Retina (tissue), 1 donor: Measurements from ENCODE around the gene PIEZO1.
"Not testable (repeated sequence)": the region's sequence is repeated elsewhere in the genome, so short reads cannot be mapped to it uniquely, and the experiment has no call there.

Source experiments
- DNase-seq: peaks from one replicate; pipeline ENCODE4 v3.0.0-alpha.2; 2016

PIEZO1 gene, protein sequence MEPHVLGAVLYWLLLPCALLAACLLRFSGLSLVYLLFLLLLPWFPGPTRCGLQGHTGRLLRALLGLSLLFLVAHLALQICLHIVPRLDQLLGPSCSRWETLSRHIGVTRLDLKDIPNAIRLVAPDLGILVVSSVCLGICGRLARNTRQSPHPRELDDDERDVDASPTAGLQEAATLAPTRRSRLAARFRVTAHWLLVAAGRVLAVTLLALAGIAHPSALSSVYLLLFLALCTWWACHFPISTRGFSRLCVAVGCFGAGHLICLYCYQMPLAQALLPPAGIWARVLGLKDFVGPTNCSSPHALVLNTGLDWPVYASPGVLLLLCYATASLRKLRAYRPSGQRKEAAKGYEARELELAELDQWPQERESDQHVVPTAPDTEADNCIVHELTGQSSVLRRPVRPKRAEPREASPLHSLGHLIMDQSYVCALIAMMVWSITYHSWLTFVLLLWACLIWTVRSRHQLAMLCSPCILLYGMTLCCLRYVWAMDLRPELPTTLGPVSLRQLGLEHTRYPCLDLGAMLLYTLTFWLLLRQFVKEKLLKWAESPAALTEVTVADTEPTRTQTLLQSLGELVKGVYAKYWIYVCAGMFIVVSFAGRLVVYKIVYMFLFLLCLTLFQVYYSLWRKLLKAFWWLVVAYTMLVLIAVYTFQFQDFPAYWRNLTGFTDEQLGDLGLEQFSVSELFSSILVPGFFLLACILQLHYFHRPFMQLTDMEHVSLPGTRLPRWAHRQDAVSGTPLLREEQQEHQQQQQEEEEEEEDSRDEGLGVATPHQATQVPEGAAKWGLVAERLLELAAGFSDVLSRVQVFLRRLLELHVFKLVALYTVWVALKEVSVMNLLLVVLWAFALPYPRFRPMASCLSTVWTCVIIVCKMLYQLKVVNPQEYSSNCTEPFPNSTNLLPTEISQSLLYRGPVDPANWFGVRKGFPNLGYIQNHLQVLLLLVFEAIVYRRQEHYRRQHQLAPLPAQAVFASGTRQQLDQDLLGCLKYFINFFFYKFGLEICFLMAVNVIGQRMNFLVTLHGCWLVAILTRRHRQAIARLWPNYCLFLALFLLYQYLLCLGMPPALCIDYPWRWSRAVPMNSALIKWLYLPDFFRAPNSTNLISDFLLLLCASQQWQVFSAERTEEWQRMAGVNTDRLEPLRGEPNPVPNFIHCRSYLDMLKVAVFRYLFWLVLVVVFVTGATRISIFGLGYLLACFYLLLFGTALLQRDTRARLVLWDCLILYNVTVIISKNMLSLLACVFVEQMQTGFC (N-terminal part only)

DNA sequence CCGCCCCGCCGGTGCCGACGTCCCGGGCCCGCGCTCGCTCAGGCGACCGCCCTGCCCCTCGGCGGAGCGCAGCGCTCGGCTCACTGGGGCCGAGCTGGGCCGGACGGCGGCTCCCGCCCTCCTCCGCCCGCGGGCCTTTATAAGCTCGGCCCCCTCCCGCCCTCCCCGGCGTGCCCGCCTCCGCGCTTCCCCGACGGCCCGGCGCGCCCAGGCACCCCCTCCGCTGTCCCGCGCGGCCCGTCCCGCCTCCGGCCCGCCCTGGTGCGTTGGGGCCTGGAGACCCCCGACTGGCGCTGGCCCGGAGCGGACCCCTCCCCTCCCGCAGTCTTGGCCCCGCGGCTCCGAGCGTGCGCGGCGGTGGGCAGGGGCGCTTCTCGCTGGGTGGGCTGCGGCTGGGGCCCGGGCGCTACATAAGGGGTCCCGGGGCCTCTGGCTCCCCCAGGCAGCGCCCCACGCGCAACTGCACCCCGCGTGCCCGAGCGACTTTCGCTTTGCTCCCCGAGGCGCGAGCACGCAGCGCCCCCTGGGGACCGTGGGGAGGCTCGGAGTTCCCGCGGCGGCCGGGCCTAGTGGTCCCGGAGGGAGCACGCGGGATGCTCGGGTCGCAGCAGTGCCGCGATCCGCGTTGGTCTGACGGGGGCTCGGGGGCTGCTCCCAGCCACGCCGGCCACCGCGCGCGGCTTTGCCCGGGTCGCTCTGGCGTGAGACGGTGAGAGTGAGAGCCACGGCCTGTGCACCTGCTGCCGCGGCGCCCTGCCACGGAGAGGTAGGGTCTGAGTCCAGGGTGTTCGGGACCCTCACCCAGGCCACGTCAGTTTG is at the start of gene PIEZO1:
PIEZO1 (minus strand) TSS at position 115 of the 819 bp plus-strand sequence. CDS start 256 bp downstream, outside the sequence.
- DNase-seq, result peak; percentile 77

DNA sequence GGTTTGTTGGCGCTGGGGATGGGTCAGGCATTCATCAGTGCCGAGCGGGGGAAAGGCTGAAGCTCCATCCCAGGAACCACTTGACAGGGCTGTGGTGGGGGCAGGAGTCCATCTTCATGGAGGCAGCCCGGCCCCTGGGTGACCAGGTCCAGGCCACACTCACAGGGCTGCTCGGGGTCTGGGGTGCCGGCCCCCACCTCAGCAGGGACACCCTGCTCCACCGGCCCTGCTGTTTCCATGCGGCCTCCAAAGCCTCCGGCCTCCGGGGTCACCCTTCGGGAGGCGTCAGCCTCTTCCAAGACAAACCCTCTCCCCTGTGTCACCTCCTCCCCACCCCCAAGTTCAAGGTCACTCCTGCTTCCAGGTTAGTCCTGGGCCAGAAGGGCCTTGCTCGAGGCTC is 49.6 kb upstream of the PIEZO1 start:
- DNase-seq, result no peak

GRCh38 chr16:88833086-88833485 is 48.1 kb upstream of the PIEZO1 start:
- no peak for DNase-seq

DNA sequence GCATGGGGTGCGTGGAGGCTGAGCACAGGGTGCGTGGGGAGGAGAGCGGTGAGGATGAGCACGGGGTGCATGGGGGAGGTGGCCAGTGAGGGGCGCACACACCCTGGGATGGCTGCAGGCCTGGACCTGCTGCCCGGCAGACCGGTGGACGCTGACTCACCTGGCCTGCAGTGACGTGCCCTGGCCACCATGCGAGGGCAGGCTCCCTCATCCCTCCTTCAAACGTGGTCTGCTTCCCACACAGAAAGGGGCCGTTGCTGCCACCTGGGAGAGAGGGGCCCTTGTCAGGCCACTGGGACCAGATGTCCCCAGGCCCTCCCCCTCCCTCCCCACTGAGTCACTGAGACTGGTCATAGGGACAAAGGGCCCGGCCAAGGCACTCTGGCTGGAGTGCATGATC is 46.8 kb upstream of the PIEZO1 start:
- no peak for DNase-seq

- no peak for DNase-seq
Measured at GRCh38 chr16:88830783-88831182, 45.8 kb upstream of the PIEZO1 start.

DNA sequence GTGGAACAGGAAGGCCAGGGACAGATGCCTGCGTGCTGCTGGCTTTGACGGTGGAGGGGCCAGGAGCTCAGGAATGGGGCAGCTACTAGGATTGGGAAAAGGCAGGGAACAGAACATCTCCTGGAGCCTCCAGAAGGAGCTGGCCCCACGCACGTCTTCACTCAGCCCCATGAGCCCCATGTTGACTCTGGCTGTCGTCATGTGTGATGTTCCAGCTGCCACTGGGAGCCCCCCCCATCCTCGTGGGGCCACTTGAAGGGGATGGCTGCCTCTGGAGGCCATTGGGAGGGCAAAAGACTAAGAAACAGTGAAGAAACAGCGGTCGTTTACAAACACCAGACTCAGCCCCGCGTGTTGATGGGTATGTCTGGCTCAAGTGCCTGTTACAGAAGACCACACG is 45.2 kb upstream of the PIEZO1 start:
- DNase-seq, result no peak

- DNase-seq, result no peak
Measured at GRCh38 chr16:88828711-88829110, 43.7 kb upstream of the PIEZO1 start.

DNA sequence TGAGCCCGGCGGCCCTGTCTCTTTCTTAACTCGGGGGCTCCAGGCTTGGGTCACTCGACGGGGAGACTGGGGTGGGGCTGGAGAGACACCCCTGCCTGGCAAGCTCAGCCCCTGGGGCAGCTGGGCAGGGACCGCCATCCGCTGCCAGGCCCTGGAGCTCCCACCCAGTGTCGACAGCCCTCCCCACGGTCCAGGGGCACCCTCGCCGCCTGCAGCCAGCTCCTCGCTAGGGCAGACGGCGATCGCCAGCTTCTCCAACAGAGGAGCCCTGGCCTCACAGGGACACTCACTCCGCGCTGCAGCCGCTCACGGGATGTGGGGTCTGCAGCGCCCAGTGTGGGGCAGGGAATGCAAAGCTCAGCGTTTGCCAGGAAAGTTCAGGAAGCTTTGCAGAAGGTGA is 42.7 kb upstream of the PIEZO1 start:
- no peak for DNase-seq

DNA sequence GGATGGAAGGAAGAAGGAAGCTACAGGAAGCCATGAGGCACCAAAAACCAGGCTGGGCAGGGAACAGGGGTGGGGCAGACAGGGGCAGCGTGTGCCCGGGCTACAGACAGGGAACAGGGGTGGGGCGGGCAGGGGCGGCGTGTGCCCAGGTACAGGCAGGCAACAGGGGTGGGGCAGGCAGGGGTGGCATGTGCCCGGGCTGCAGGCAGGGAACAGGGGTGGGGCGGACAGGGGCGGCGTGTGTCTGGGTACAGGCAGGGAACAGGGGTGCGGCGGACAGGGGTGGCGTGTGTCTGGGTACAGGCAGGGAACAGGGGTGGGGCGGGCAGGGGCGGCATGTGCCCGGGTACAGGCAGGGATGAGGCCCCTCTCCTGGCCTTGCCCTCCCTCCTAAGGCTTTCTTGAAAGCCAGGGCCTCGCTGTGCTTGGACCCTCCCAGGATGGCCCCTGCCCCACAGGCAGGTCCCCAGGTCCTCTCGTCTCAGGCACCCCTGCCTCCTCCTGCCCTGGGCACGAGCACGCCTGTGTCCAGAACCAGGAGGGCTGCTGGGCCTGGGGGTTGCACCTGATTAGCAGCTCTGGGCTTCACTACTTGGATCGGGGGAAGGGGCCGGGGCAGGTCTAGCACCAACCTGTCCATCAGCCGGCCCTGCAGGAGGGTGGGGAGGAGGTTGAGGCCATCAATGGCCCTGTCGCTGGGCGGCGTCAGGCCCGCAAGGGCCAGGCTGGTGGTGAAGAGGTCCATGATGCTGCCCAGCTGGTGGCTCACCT is 41.2 kb upstream of the PIEZO1 start:
- no peak for DNase-seq

DNA sequence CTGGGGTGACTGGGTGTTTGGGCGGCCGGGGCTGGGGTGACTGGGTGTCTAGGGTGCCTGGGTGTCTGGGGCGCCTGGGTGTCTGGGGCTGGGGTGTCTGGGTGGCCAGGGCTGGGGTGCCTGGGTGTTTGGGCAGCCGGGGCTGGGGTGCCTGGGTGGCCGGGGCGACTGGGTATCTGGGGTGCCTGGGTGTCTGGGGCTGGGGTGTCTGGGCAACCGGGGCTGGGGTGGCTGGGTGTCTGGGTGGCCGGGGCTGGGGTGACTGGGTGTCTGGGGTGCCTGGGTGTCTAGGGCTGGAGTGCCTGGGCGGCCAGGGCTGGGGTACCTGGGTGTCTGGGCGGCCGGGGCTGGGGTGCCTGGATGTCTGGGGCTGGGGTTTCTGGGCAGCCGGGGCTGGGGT is 40.1 kb upstream of the PIEZO1 start:
- DNase-seq, result no peak

DNA sequence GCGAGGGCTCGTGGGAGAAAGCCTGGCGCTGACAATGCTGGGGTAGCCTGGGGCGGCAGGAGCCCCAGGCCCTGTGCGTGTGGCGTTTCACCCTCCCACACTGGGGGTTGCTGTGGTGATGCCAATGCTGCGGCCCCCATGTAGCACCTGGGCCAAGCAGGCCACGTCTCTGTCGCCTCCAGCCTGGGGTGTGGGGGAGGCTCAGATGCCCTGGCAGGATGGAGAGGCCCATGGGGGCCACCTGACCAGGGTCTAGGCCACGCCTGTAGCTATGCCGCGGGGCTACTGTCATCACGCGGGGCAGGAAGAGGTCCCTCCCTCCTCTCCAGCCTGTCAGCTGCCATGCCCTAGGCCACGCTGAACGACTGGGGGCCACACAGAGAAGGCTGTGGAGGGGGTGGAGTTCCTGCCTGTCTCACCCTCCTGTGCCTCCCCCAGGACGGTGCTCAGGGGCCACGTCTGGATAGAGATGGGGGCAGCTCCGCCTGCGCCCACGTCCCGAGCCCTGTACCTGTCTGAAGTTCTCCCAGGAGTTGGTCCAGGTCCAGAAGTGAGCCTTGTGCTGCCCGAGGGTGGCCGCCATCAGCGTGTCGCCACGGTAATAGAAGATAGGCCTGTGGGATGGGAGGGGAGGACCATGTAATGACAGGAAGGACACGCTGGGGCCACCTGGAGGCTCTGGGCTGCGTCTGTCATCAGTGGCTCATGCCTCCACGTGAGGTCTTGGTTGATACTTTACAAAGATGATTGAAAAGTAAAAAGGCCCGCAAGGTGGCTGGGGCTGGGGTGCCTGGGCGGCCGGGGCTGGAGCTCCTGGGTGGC is 39.4 kb upstream of the PIEZO1 start:
- no peak for DNase-seq

GRCh38 chr16:88823646-88824045 is 38.6 kb upstream of the PIEZO1 start:
- not testable (repeated sequence) for DNase-seq

DNA sequence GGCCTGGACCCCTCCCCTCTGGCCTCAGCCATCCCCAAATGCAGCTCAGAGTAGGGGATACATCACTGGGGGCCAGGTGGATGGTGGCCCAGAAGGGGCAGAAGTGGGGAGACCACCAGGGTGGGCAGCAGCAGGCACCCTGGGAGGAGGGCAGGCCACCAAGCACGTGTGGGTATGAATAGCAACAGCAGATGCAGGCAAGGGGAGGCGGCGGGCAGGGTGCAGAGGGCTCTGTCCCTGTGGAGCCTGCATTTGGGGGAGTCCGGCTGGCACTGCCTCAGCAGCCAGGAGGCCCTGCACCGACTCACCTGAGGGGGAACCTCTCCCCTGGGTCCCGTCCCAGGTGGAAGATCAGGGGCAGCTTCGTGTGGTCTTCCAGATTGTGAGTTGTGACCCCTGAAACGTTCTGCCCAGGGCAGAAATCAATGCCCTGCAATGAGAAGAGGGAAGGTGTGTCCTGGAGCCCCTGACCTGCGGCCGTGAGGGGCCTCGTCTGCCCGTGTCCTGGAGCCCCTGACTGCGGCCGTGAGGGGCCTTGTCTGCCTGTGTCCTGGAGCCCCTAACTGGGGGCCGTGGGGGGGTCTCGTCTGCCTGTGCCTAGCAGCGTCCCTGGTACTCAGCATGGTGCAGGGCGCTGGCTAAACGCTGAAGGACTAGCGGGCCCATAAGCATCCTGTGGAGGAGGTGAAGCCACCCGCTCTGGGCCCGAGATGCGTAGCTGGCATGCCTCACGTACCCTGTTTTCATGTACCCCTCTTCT is 37.4 kb upstream of the PIEZO1 start:
- no peak for DNase-seq

DNA sequence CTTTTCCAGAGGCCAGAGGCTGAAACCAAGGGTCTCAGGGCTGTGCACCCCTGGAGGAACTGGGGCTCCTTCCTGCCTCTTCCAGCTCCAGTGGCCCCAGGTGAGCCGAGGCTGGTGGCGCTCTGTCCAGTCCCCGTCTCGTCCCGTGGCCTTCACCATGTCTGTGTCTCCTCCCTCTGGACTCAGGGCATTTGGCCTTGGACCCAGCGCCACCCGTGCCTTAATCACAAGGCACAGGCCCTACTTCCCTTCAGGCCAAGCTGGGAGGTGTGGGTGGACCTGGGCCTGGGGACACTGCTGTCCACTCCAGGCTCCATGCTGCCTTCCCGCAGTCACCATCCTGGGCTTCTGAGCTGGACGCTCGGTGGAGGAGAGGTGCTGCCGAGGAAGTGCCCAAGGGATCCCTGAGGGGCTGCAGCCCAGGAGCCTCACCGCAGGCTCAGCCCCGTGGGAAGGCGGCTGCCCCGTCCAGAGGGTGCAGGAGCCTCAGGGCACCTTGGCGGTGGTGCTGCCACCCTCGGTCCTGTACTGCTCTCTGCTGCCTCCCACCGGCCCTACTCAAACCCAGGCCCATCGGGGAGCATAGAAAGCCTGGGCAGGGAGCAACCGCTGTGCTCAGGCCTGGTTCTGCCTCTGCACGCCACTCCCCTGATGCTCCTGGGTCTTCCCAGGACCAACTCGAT is 36.3 kb upstream of the PIEZO1 start:
- DNase-seq, result no peak

- DNase-seq, result no peak
Measured at GRCh38 chr16:88820385-88821025, 35.5 kb upstream of the PIEZO1 start.

DNA sequence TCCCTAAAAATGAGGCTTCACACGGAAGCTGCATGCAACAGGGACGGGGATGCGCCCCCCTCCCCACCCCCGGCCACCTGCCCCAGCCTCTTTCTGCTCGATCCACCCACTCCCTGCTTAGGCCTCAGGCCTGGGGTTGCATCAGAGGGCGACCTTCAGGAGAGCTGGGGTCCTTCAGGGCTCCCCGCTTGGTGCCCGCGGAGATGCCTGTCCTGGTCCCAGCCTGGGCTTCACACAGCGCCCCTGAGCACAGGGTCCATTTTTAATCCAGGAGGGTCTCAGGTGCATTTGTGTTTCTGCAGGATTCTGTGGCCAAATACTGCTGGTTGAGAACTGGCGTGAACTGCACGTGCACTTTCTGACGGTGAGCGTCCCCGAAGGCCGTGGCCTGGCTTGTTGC is 34.1 kb upstream of the PIEZO1 start:
- no peak for DNase-seq

GRCh38 chr16:88818575-88818874 is 33.5 kb upstream of the PIEZO1 start:
- DNase-seq, result no peak

GRCh38 chr16:88817785-88818574 is 33.0 kb upstream of the PIEZO1 start:
- DNase-seq, result no peak
